ENCODE measurements around the gene MYO7A. TPM values are rescaled to one million over a fixed set of nuclear protein-coding genes. Genes with fewer than 3 reads are reported as not detected.

MYO7A gene
- total and polyA plus RNA-seq, 2 of the 8 experiments (the other 6 are each of a cell fraction or from before 2014, with no cell fraction given), result 1.5 to 1.9 TPM

DNA sequence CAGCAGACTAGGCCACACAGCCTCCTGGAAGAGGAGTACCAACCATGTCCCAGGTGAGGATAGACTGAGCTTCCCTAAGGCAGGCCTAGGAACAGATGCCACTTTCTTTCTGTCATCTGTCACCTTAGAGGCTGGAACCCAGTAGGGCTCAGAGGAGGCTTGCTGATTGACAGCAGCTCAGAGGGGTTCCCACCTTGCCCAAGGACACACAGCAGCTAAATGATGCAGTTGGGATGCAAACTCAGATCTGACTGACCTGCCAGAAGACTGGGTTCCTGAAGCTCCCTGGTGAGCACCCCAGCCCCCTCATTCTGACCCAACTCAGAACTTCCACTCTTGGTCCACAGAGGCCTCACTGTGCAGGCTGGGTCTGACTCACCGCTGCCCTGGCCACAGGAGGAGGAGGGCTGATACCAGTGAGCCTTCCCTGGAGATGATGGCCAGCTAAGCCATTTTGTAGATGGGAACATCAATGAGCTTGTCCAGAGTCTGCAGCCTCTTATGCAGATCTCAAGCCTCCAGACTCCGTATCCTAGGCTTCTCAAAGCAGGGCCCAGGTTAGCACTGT is 47.3 kb upstream of the MYO7A start:
- CTCF ChIA-PET (ENCODE audit: partially characterized antibody), result interaction anchor here (0.6 to 8.4 kb wide), 8 partner anchors 12 to 68 kb away, joined by 3 to 95 read pairs (median 6); partner anchors contain the start of genes CAPN5, MYO7A and OMP
- DNase-seq (ENCODE audit: low read depth in 1 of 2, low spot score in 2 of 2), result no peak
- no peak overlapping the region for H2BK5ac ChIP-seq (ENCODE audit: low read depth, low read length)

More for the DNA sequence above, 47.3 kb upstream of the MYO7A start:
- no peaks in the 10 kb centered on the region; the same call in 1 of the 2 replicates for H3K79me1 ChIP-seq (ENCODE audit: low read depth, low read length)
- H3K4me3 ChIP-seq (ENCODE audit: extremely low read depth in 1 of 4, insufficient read depth in 2 of 4, low read depth in 3 of 4, low read length in 4 of 4), result no peak overlapping the region
- no peak overlapping the region for H3K9ac ChIP-seq (replicated peaks in 1 of 4; ENCODE audit: extremely low read depth in 1 of 4, low read depth in 3 of 4, low read length in 3 of 4)
- H2AFZ ChIP-seq (ENCODE audit: low read length), result no peak overlapping the region
- H4K20me1 ChIP-seq (replicated peaks in 1 of 2; ENCODE audit: control insufficient read depth in 1 of 2, insufficient read depth in 2 of 2, low read length in 2 of 2), result peaks cover 0 to 5% of the 10 kb centered on the region in 2 experiments
- H3K27ac ChIP-seq (ENCODE audit: low read depth, low read length), result no peak overlapping the region
- H4K8ac ChIP-seq (ENCODE audit: extremely low read depth, insufficient read depth, low read length), result no peak overlapping the region; the same call in 1 of the 2 replicates
- no peak overlapping the region for H3K4me2 ChIP-seq (ENCODE audit: insufficient read depth in 1 of 2, low read depth in 2 of 2, low read length in 2 of 2)
- POLR2A ChIA-PET (ENCODE audit: partially characterized antibody), result no interaction called here
- H3K18ac ChIP-seq (ENCODE audit: extremely low read depth, low read length), result no peak overlapping the region
- H3K4ac ChIP-seq (replicated peaks; ENCODE audit: insufficient read length, low read depth, low read length), result no peak overlapping the region
- H2BK15ac ChIP-seq (ENCODE audit: low read length), result no peak overlapping the region
- no peaks in the 10 kb centered on the region for H3K9me3 ChIP-seq (ENCODE audit: insufficient read depth in 2 of 2, low read depth in 1 of 2, low read length in 1 of 2)
- FAIRE-seq, result no peak
- TF ChIP-seq NANOG (IDR thresholded peaks at IDR 0.05; ENCODE audit: insufficient read depth, low read depth, low read length, poor library complexity, severe bottlenecking) (no peak), JUND (IDR thresholded peaks at IDR 0.05; ENCODE audit: low read length) (no peak), PHF8 (conservative IDR thresholded peaks at IDR 0.05; ENCODE audit: low read depth, low read length) (no peak), ZNF274 (IDR thresholded peaks at IDR 0.05; ENCODE audit: borderline replicate concordance, extremely low read depth, low read length) (no peak), BCL11A (IDR thresholded peaks at IDR 0.05; ENCODE audit: low read depth in 2 of 2, low read length in 2 of 2) (no peak), SAP30 (IDR thresholded peaks at IDR 0.05; ENCODE audit: insufficient read depth, insufficient replicate concordance, low read length) (no peak)
- TF ChIP-seq, protein P1, sequence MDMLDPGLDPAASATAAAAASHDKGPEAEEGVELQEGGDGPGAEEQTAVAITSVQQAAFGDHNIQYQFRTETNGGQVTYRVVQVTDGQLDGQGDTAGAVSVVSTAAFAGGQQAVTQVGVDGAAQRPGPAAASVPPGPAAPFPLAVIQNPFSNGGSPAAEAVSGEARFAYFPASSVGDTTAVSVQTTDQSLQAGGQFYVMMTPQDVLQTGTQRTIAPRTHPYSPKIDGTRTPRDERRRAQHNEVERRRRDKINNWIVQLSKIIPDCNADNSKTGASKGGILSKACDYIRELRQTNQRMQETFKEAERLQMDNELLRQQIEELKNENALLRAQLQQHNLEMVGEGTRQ (IDR thresholded peaks at IDR 0.05; ENCODE audit: low read length), result no peak
- H3K14ac ChIP-seq (ENCODE audit: insufficient read length), result no peak overlapping the region
- H4K91ac ChIP-seq (replicated peaks; ENCODE audit: insufficient read length, low read length), result no peak overlapping the region
- no peak overlapping the region for H2AK5ac ChIP-seq (ENCODE audit: low read depth, low read length)
- no peaks in the 10 kb centered on the region for H3K27me3 ChIP-seq (replicated peaks in 1 of 4; ENCODE audit: control insufficient read depth in 3 of 4, extremely low read depth in 1 of 4, insufficient read depth in 3 of 4, low read length in 3 of 4)
- no peaks in the 10 kb centered on the region for H3K23me2 ChIP-seq (ENCODE audit: low read depth, low read length)
- H4K5ac ChIP-seq (ENCODE audit: insufficient read length, low read depth, low read length), result no peak overlapping the region
- 100% methylated on average over 2 of the region's 2 CpGs; no CpG with 5 or more reads in 1 of the 2 experiments for WGBS, 2 experiments (ENCODE audit: extremely low coverage in 1 of 2, insufficient coverage in 1 of 2, insufficient read length in 1 of 2, insufficient replicate concordance in 2 of 2, low coverage in 1 of 2, low lambda C conversion rate in 2 of 2, missing lambda C conversion rate in 1 of 2)
- no peak overlapping the region for H3K56ac ChIP-seq (replicated peaks; ENCODE audit: insufficient read length, low read depth, low read length)
- no peak overlapping the region for H2BK12ac ChIP-seq (ENCODE audit: low read depth, low read length)
- no peaks in the 10 kb centered on the region for H3K36me3 ChIP-seq (ENCODE audit: control insufficient read depth in 2 of 4, insufficient read depth in 4 of 4, low read length in 3 of 4)
- H3K79me2 ChIP-seq (ENCODE audit: control insufficient read depth in 1 of 2, insufficient read depth in 2 of 2, low read length in 2 of 2), result no peaks in the 10 kb centered on the region
- no peak overlapping the region for H2BK120ac ChIP-seq (replicated peaks; ENCODE audit: low read depth, low read length)
- H3K23ac ChIP-seq (ENCODE audit: insufficient read length), result no peak overlapping the region
- no peaks in the 10 kb centered on the region; a peak in 2 of 7 replicates for H3K4me1 ChIP-seq (replicated peaks in 1 of 4; ENCODE audit: control insufficient read depth in 3 of 4, insufficient read depth in 4 of 4, low read length in 3 of 4)
- H2BK20ac ChIP-seq (ENCODE audit: low read length), result no peak overlapping the region
